GM18867 (cell line): Measurements from ENCODE around the gene HCRTR1.

Experiments
- ATAC-seq: cut with Tn5 transposase; IDR thresholded peaks from one replicate; pipeline ENCODE4 v1.9.1; 2021; ENCODE audit warnings: mild to moderate bottlenecking, moderate library complexity; ENCODE audit not compliant: unreplicated experiment

The HCRTR1 gene

DNA sequence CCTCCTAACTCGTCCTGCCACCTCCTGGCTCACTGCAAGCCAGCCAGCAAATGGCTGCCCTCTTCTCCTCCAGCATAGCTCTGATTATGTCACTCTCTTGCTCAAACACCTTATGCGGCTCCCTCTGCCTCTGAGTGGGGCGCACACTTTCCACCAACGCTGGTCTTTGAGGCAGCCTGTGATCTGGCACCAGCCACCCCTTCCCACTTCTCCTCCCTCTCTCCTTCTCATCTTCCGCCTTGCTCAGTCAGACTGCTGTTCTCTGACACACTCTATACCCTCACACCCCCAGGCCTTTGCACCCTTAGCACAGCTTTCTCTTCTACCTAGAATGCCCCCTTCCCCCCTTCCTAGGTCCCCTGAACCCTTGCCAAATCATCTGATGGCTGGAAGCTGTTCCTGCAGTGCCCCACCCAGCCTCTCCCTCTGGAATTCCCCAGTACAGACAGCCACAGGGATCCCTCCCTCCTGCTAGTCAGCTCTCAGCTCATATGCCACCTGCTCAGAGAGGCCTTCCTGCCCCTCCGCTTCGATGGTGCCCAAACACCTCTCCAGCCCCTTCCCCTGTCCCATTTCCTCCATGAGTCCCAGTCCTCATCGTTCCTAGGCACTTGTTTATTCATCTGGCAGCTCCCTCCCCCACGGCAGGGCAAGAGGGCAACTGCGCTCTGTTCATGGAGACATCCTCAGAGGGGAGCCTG lies 48.9 kb downstream of the HCRTR1 start:
- no peak for ATAC-seq

GRCh38 chr1:31667065-31667785 lies 49.7 kb downstream of the HCRTR1 start:
- no peak for ATAC-seq

- ATAC-seq, result no peak
Observed at GRCh38 chr1:31668303-31668883, 50.9 kb downstream of the HCRTR1 start.

DNA sequence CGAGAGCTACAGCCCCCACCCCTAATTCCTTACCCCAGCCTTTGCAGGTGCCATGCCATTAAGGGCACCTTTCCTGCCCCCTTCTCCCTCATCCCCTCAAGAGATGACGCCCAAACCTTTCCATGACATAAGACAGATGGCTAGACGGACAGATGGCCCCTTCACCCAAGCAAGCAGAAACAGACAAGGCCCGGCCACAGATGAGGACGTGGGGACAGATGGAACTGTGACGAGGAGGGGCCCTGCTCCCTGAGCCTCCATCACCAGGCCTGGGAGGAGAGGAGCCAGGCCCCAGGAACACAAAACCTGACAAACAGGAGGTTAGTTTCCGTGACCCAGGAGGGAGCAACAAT lies 51.9 kb downstream of the HCRTR1 start:
- ATAC-seq, result no peak

DNA sequence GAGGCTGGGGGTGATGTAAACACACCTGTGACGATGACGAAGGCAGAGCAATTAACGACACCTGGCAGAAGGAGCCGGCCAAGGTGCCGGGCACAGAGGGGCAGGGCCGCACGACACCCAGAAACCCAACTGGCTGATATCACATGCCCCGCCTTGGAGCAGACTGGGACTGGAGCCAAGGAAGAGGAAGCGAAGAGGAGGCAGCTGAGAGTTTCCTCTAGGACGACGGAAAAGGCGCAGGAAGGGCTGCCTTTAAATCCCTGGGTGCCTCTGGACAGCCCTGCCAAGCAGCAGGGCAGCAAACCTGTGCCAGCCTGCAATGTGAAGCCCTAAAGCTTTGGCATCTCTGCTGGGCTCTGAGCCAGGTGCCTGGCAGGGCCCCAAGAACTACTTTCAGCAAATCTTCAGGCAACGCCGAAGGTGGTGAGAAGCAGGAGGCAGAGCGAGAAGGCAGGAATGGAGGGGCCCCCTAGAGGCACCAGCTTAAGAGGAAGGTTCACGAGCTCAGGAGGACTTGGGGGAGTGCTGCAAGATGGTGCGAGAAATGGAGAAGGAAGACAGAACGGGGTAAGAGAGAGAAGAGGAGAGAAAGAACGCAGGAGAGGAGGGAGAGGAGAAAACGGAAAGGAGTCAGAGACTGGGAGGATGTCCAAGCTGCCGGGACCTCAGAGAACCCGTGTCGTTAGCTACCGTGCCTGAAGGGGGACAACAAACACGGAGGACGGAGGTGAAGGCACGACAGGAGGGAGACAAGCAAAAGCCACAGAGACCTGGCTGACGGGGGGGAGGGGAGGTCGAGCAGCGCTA lies 52.5 kb downstream of the HCRTR1 start:
- no peak for ATAC-seq

- no peak for ATAC-seq
Observed at GRCh38 chr1:31670593-31670964, 53.1 kb downstream of the HCRTR1 start.

GRCh38 chr1:31671147-31671546 lies 53.7 kb downstream of the HCRTR1 start:
- ATAC-seq, result no peak

DNA sequence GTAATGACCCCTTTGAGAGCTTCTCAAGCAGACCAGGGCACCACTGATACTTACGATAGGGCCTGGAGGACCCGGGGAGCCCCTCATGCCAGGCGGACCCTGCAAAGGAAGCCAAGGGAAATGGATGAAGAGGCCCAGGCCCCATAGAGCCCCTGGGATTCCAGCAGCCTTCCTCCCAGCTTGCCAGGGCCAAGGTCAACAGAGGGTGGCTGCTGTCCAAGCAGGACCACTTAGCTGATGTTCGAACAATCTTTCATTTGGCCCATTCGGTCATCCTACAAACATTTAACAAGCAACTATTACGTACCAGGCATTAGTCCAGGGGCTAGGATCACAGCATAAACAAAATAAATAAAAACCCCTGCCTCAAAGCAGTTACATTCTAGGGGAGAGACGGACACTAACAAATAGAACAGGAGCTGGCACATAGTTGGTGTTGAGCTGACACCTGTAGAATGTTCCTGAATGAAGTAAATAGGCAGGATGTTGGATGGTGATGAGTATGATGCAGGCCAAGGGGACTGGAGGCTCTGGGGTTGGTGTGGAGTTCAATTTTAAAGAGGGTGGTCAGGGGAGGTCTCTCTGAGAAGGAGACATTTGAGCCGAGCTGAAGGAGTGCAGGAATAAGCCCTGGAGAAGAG lies 54.2 kb downstream of the HCRTR1 start:
- no peak for ATAC-seq

- no peak for ATAC-seq
Observed at GRCh38 chr1:31672986-31673385, 55.5 kb downstream of the HCRTR1 start.

- no peak for ATAC-seq
Observed at GRCh38 chr1:31673433-31673832, 55.9 kb downstream of the HCRTR1 start.

DNA sequence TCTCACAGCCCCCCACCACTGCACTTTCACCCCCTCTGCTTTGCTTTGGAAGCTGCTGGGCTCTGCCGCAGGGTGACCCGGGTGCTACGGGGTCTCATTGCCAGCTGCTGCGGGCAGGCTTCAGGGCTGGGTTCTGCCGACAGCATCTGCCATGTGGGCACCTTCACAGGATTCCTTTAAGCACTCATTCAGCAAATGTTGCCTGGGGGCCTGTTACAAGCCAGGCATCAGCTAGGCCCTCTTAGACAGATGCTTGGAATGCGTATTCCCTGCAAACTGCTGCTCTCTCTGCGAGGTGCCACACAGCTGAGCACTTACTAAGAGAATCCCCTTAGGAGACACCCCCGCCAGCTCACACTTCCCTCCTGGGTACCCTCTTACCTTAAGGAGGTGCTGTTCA lies 57.1 kb downstream of the HCRTR1 start:
- ATAC-seq, result no peak

DNA sequence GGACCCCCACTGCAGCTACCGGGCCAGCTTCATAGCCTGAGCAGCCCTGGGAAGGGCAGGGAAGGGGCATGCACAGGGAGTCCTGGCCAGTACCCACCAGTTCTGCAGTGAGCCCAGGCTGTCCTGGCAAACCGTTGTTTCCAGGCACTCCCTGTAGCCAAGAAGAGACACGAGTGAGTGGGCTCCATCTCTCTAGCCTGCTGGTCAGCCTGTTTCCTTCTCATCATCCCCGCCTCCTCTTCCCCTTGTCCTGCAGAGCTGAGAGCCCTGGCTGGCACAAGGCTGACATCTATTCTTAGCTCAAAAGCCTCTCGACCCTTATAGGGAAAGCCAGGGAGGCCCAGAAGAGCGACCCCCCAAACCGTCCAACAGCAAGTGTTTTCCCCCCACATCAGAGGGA lies 57.7 kb downstream of the HCRTR1 start:
- no peak for ATAC-seq

GRCh38 chr1:31675756-31676155 lies 58.3 kb downstream of the HCRTR1 start:
- ATAC-seq, result no peak
